AG04449 (cell line): ENCODE results near the gene POLR2L.

Source experiments
- CTCF ChIA-PET: fragments of 350-600 bp; formaldehyde crosslinking; extraction: SDS; loops from one replicate; lab custom pipeline; 2021; ENCODE audit warnings: antibody characterized with exemption; lab: Yijun Ruan, JAX
- POLR2A ChIA-PET: fragments of 400-600, 350-600 bp; formaldehyde crosslinking; extraction: SDS; loops from one replicate; lab custom pipeline; 2020; ENCODE audit warnings: antibody characterized with exemption, inconsistent platforms; lab: Yijun Ruan, JAX
- DNase-seq: peaks from one replicate; pipeline ENCODE4 v3.0.0-alpha.2; 2010; ENCODE audit warnings: low read depth, low spot score
- H3K4me3 ChIP-seq: 2 replicates; pipeline ENCODE4 v1.5.1; 2011; ENCODE audit warnings: low read depth, mild to moderate bottlenecking, control low read depth, low read length
- CTCF ChIP-seq: IDR thresholded peaks from one replicate; pipeline ENCODE4 v1.5.1; 2011; ENCODE audit warnings: mild to moderate bottlenecking, moderate library complexity, low read length, control low read depth, inconsistent platforms; ENCODE audit not compliant: insufficient read depth; ENCODE audit errors: missing control alignments

Gene POLR2L

GRCh38 chr11:877565-877964, 35.2 kb upstream of the POLR2L start:
- no peak for TF ChIP-seq CTCF
- ChIA-PET POLR2A (no interaction called here), CTCF (interaction anchor here (0.6 to 1.6 kb wide), 3 partner anchors 9 to 322 kb away, joined by 3 to 7 read pairs (median 5); no protein-coding TSS in a partner anchor)

GRCh38 chr11:876545-876944, 34.2 kb upstream of the POLR2L start:
- no peak for TF ChIP-seq CTCF
- POLR2A ChIA-PET: no interaction called here
- no peak overlapping the region for H3K4me3 ChIP-seq
- CTCF ChIA-PET: interaction anchor here (1.0 to 1.6 kb wide), 2 partner anchors 15 to 28 kb away, joined by 3 to 5 read pairs; no protein-coding TSS in a partner anchor
- no peak for DNase-seq

More at GRCh38 chr11:877565-877964, 35.2 kb upstream of the POLR2L start:
- no peak for DNase-seq
- no peak overlapping the region for H3K4me3 ChIP-seq

GRCh38 chr11:875769-876301, 33.5 kb upstream of the POLR2L start:
- POLR2A ChIA-PET: no interaction called here
- CTCF ChIA-PET: no interaction called here
- H3K4me3 ChIP-seq: no peak overlapping the region
- no peak for DNase-seq
- TF ChIP-seq CTCF: no peak

GRCh38 chr11:875203-875602, 32.9 kb upstream of the POLR2L start:
- DNase-seq: no peak
- ChIA-PET CTCF (no interaction called here), POLR2A (interaction anchor here (0.7 to 0.9 kb wide), 2 partner anchors 10 to 26 kb away, joined by 3 to 4 read pairs; no protein-coding TSS in a partner anchor)
- TF ChIP-seq CTCF: no peak
- no peak overlapping the region for H3K4me3 ChIP-seq

GRCh38 chr11:873706-874105, 31.4 kb upstream of the POLR2L start:
- CTCF ChIA-PET: no interaction called here
- POLR2A ChIA-PET: no interaction called here
- DNase-seq: no peak
- TF ChIP-seq CTCF: no peak
- H3K4me3 ChIP-seq: no peak overlapping the region

GRCh38 chr11:872799-873198, 30.5 kb upstream of the POLR2L start:
- no peak for TF ChIP-seq CTCF
- CTCF ChIA-PET: no interaction called here
- POLR2A ChIA-PET: no interaction called here
- no peak for DNase-seq
- H3K4me3 ChIP-seq: no peak overlapping the region
